ENCODE data around the gene SLAMF9.

Gene SLAMF9

DNA sequence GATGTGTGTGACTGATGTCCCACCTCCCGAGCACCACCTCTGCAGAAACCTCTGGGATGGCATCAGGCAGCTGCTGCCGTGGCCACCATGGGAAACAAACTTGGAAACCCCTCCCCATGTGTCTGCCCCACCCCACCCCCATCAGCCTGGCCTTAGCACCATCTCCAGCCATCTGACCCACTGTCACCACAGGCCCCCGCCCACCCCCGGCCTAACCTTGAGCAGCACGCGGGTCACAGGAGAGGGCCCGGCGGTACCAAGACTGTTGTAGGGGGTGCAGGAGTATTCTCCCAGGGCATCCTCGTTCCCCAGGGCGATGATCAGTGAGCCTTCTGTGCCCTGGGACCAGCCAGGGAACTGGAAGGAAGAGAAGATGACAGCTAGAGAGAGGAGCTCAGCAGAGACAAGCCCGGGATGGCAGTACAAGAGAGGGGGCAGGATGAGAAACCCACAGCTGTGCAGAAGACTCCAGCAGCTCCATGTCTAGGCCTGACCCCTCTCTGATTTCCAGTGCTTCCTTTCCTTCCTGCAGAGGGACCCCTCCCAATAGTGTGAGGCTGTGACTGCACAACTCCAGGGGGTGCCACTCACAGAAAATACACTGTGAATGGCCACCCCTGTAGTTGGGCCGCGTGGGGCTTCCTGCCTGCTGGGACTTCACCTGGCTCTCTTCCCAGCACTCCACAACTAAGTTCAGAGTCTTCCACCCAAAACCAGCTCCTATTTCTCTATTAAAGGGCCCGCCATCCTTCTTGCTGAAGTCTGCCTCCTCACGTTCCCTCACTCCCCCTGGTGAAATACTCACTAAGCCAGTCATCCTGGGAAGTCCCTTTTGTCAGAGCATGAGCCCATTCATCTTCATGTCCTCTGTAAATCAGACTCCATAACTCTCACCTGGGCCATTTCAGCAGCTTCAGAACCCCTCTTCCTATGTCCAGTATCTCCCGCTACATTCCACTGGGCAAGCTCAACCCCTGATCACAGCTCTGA is 21.4 kb downstream of the SLAMF9 start:
- DNase-seq = no peak

DNA sequence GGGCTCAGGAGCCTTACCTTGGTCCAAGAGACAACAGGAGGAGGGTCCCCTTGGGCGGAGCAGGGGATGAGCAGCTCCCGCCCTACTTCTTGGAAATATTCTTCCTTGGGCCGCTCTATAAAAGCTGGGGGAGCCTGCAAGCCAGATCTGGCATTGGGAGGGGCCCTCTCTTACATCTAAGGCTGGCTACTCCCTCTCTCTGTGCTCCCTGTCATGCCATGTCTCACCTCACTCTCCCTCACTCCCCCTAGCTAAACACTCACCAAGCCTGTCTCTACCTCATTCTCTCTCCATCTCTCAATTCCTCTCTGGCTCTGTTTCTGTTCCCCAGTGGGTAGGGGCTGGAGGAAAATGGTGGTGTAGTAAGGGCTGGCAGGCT is 22.3 kb downstream of the SLAMF9 start:
- DNase-seq = no peak

DNA sequence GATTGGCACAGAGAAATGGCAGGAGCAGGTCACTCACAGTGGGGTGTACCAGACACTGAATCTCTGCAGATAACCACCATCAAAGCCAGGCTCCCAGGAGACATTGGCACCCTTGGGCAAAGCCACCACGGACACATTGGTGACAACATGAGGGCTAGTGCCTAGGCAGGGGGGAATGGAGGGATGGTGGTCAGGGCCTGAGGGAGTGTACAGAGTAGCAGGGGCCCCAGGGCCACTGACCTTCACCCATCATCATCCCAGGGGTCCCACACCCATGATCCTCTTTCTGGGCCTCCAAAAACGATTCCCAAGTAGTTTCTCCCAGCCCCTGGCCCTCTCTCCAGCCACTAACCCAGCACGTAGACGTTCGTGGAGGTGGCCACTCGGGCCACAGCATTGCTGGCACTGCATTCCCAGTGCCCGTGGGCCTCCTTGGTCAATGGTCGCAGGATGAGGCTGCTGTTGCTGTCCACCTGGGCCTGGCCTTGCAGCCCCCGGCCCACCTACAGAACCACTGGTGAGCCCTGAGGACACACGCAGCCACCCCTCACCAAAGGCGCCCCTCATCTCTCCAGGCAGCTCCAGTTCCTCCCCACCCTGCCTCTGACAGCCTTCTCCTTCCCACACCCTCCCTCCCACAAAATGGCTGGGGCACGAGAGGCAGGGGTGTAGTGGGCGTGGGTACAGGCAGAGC is 22.8 kb downstream of the SLAMF9 start:
- no peak for DNase-seq

DNA sequence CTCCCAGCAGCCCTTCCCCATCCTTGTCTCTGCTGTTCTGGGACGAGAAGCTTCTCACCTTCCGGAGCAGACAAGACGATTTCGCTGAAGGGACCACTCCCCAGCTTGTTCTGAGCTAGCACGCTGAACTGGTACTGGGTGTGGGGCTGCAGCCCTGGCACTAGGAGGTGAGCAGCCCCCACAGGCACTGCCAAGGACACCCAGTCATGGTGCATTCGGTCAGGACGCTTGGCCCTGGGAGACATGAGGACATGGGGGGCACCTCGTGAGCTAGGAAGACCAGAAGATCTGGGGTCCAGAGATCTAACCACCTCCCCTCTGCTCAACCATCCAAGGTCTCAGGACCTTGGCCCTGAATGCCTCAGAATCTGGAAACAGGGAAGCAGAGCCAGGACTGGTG is 23.4 kb downstream of the SLAMF9 start:
- no peak for DNase-seq

DNA sequence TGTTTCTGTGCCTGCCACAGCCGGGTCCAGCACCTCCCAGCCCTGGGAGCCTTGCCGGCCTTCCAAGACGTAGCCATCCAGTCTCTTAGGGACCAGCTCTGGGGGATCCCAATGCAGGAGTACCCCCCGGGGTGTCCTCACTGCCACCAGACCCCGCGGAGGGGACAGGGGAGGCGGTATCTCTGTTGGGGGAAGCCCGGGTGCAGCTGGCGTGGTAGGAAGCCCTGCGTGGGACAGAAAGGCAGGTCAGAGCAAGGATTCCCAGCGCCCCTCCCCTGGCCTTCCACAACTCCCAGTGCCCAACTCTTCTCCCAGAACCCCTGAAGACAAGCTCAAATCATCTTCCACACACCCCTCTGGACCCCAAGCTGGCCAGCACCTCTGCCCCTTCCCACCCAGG is 23.8 kb downstream of the SLAMF9 start:
- DNase-seq = no peak

DNA sequence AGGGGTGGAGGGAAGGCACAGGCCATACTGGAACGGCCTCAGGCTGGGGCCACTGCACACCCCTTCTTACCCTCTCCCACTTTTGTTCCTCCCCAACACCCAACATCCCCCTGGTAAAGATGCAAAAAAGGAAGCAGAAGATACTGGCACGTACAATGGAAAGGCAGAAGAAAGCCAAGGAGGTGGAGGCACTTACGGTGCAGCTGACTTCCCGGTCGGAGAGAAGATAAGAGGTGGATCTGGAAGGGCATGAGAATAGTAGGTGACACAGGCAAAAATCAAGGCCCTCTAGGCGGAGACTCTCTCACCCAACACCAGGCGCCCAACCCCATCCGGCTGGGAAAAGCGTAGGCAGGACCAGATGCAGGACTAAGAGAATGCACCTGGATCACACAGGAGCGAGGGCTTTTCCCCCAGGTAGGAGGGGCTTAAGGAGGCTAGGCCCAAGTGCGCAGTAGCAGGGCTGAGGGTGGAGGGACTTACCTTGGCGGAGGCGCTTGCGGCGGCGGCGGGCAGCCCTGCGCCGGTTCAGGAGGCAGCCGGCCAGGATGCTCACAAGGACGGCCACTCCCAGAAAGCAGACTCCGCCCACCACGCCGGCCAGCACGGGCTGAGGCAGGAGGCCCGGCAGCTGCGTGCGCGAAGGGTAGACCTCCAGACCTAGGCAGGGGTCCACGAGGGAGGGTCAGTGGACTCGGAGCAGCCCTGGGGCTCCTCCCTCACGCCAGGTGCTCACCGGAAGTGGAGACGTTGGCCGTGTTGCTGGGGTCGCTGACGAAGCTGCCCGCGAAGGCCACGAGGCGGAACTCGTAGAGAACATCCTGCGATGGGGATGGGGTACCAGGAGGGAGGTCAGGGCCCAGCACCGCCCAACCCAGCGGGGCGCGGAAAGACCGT is 24.6 kb downstream of the SLAMF9 start:
- no peak for DNase-seq

DNA sequence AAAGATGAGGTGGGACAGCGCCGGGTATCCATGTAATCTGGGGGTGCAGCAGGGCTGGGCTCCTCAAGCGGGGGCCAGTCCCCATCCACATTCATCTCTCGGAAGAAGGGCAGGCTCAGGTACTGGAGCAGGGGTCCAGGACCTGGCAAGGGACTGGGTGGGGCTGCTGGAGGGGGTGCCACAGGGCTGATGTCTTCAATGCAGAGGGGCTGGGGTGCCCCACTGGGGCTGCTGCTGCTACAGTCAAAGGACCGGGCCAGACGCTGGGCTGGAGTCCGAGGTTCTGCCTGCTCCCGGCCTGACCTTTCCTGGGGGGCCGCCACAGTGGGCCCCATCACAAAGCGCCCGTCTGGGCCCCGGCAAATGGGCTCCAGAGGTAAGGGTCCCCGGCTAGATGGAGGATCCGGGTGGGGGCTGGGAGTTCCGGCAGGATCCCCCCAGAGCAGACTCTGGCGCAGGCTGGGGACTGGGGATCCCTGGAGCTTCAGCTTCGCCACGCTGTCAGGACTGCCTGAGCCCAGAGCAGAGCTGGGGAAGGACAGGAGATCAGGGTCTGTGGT is 25.5 kb downstream of the SLAMF9 start:
- no peak for DNase-seq

DNA sequence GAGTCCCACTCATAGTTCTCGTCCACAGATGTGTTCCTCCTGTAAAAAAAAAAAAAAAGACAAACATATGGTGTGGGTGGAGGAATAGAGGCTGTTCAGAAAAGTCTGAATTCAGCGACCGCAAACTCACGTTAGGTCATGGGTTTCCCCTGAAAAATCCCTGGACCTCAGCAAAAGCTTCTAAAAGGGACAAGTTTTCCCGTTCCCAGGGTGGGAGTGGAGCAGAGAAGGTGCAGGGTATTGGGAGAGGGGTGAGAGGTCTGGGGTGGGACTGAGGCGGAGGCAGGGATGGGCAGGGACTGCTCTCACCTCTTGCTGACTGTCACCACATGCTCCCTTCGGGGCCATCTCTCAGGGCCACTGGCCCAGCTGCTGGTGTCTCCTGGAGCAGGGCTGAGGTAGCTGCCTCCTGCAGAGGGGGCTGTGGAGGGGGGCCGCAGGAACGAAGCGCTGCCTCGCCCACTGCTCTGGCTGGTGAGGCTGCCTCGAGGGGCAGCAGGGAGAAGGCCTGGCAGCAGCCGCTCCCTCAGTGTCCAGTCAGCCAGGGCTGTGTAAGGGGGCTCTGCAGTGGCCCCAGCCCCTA is 26.1 kb downstream of the SLAMF9 start:
- DNase-seq = no peak

DNA sequence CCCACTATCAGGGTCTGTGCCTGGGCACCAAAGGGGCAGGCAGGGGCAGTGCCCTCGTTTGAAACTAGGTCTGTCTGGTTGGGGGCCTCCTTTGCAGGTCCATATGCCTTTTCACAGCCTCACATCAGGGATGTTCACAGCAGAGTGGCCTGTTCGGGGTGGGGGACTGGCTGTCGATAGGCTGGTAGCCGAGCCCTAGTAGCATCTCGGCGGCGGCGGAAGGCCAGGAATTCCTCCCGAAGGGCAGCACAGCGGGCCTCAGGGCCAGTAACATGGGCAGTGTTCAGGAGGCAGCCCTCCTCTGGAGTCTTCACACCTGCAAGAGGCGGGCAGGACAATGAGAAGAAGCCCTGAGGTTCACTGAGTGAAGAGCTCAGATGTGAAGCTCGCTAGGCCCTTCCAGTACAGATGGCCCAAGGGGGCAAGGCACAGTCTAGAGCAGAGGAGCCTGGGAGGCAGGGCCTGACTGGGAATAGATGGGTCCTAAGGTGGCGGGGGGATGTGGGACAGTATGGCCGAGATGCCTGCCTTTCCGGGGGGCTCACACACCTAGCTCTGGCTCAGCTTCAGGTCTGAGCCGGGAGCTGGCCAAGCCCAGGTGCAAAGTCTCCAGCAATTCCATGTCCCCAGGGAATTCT is 26.7 kb downstream of the SLAMF9 start:
- no peak for DNase-seq

DNA sequence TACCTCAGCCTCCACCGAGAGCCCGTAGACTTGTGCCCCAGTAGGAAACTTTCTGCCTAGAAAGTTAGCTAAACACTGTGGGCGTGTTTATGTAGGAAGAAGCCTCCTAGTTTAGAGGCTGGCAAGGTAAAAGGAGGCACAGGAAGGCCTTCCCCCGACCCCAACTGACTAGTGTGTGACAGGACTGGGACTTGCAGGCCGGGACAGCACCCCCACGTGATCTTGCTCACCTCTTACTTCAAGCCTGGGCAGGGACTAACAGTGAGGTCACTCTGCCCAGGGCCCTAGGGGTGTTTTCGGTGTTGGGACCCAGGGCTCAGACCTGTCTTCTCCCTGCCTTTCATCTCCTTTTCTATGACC is 28.3 kb downstream of the SLAMF9 start:
- DNase-seq = no peak

DNA sequence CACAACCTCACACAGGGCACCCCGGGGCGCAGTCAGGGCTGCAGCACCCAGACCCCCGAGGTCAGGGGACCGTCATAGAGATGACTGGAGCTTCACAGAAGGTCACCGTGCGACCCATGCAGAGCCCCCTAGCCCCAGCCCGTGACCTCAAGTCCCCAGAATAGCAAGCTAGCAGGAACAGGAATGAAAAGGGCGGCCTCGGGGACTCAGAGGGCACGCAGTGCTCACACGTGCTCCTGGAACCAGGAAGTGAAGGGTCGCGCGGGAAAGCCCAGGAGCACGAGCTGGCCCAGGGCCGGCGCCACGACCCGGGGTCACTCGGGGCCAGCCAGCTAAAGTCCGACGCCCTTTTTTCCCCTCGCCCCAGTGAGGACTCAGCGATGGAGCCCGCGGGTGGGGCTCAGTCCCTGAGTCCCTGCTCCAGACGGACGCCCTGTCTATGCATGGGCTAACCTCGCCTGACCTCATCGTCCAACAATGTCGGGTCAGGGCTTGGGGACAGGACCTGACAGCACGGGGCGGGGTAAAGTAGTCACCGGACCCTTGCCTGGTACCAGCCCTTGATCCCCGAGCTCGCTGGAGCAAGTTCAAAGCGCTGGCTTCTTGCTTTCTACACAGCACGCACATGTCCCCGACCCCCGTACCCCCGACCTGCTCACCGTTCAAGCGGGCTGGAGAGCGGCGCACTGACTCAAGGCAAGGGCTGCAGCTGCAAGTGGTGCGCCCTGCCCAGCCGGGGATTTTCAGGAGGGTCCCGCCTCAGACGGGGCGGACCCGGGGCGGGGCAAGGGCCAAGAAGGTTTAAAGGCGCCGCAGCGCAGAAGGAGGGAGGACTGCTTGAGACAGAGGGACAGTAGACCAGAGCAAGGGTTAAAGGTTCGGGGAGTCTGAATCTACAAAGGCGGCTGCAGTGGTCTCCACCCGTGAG is 29.0 kb downstream of the SLAMF9 start, which contains the start of gene TAGLN2:
Gene TAGLN2 (minus strand): TSS at position 717 of the 928 bp plus-strand sequence. CDS start 4,998 bp downstream, outside the sequence.
- DNase-seq = peak; percentile 90

DNA sequence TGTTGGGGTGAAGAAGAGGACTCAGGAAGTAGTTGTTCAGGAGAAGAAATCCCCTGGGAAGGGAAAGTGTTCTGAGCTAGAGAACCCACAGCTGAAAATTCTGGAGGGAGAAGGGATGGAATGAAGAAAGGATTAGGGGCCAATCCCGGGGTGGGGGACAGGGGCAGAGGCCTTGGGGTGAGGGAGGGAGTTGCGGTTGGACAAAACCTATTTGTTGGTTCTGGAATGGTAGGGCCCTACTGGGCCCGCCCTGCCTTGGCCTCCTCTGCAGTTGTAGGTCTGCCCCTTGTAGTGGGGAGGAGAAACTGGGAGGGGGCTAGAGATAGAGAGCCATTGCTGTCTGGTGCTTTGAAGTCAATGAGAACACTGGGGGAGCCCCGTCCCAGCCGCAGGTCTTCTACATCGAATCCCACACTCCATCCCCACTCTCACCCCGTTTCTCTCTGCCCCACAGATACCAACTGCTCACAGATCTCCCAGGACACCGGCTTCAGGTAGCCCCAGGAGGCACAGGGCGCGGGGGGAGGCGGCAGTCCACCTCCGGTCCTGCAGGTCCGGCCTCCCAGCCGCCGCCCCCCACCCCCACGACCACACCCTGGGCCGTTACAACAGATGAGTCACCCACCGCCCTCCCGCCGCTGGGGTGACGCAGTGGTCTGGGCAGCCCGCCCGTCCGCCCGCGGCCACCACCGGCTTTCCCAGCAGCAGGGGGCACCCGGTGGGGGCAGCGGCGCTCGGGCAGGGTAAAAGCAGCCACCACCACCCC is 29.8 kb downstream of the SLAMF9 start:
- DNase-seq = peak; percentile 86

DNA sequence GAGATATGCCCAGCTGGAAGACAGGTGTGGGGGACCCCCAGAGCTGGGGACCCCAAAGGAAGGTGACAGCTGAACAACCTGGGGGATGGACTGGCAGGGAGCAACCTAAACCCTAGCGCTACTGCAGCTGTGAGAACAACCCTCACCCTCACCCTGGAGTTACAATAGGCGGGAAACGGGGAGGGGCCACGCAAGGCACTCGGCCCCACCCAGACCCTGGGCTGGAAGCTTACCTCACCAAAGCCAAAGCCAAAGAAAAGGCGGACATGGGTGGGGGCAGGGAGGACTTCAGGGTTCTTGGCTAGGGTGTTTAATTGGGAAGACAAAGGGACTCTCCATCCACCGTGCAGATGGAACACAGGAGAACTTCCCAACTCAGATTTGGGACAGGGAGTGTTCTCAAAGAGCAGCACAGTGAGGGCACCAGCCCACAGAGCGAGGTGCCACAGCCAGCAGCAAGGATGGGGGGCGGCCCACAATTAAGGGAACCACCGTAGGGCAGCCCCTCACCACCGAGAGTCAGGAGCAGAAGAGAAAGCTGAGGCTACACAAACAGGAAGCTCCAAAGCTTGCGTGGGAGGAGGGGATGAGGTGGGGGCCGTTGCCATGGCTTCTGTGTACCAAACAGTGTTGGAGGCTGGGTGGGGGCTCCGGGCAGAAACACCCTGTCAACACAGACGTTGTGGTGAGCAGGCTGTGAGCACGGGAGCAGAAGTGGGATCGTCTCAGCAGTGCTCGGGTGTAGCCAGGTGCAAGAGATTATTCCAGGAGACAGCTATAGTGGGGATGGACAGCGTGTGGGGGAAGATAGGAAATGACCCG is 30.6 kb downstream of the SLAMF9 start:
- DNase-seq = peak; percentile 84

DNA sequence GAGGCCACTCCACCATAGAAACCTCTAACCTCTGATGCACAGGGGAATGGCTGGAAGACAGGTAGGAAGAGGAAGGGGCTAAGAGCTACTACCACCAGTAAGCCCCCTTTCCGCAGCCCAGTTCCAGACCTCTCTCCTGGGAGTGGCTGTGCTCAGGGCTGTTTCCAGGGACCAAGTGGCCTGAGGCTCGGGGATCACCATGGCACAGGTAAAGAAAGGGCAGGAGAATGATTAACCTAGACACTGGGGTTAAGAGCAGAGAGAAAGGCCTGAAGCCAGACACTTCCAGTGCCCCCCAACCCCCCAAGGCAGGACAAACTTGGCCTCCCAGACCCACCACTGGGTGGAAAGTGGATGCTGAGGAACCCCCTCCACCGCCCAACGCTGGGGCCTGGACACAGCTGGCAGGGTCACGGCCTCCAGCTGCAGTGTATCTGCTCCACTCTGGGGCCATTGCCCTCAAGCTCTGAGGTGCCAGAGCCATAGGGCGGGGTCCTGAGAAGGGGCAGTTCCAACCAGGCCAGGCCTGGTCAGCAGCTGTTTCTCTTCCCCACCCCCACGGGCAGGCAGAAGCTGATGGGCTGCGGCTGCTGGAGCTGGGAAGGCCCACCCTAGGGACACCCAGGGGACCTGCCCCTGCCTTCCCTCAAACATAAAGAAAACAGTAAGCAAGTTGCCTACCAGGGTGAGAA is 31.4 kb downstream of the SLAMF9 start:
- DNase-seq = no peak

DNA sequence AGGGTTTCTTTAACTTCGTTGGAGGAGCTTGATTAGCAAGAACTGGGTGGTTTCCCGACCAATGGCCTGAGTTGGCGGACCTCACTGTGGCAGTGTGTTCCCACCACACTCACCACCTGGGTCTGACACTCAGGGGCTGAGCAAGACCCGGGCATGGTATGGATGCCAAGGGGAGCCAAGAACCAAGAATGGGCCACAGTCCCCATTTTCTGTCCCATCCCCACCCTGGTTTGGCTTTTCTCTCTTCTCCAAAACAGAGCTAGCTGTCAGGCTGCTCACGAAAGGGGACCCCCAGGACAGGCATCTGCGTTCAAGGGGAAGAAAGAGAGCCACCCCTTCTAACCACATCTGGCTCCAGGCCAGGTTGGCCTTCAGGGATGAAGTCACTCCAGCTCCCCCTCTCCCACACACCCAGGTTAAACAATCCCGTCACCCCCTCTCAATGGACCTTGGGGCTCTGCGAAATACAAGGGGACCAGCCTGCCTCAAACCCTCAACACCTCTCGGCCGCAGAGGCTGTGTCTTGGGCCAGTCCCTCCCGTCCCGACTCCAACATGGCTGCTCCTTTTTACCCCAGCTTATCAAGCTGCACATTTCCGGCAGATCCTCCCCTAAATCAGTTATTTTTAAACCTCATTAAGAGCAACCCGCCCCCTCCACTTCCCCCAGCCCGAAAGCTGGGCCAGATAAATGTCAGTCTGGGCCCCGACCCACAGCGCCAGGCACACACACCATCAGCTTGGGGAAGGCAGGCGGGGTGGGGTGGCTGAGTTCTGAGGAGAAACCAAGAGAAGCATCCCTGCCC is 32.1 kb downstream of the SLAMF9 start:
- peak; percentile 45 for DNase-seq

DNA sequence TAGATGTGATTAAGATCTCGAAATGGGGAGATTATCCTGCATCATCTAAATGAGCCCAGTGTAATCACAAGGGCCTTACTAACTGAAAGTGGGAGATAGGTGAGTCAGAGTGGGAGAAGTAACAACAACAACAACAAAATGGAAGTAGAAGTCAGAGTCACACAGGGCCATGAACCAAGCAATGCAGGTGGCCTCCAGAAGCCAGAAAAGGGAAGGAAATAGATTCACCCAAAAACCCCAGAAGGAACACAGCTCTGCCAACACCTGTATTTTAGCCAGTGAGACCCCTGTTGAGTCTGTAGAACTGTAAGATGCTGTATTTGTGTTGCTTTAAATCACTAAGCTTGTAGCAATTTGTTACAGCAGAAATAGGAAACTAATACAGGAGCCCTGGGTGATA is 32.8 kb downstream of the SLAMF9 start:
- DNase-seq = no peak

DNA sequence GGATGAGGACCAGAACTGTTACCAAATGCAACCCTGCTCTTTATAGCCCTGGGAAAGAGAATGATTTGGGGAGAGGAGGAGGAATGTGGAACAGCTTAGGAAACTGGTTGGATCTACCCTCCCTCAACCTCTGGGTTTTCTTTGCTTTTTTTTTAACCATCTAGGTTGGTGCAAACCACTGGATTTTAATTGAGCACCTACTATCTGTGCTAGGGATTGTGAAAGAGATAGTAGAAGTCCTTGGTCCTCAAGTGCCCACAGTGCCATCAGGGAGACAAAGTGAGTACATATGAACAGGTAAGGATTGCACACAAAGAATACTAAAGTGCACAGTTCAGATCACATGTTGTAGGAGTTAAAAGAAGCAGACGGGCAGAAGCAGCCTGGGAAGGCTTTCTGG is 33.4 kb downstream of the SLAMF9 start:
- DNase-seq = no peak

Data from NCI-H226 (cell line).